ENCODE measurements around the gene KLHDC4. TPM values are rescaled to one million over a fixed set of nuclear protein-coding genes. Genes with fewer than 3 reads are reported as not detected.

The KLHDC4 gene
- total and polyA plus RNA-seq, 9 of the 15 experiments (the other 6 are each of a cell fraction or from before 2014, with no cell fraction given) = 1.3 to 68.1 (median 32.8) TPM

DNA sequence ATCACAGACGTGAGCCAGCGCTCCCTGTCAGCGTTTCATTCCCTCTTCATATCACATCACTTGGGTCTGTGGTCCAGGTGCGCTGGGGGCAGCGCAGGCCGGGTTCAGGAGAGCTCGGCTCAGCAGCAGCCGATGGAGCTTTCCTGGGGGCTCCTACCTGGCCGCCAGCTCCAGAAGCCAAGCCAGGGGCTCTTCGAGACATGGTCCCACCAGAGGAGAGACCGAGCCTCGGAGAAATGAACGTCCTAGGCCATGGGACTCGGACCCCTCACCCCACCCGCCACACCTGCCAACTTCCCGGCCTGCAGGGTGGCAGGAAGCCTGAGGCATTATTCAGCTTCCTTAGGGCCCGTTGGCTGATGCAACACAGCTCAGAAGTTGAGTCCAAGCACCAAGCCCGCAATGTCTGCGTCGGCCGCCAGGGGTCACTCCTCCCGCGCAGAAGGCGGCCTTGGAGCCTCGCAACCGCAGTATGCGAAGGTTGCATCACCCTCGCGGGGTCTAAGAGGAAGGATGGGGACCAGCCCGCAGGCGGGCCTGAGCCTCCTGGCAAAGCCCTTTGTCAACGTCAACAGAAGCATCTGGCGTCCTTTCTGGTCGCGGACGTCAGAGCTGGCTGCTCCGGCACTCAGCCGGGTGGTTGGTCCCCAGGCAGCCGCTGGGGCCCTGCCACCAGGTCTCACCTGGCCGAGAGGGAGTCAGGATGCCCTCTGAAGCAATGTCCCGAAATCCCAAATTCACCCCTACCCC lies 13.2 kb upstream of the KLHDC4 start (continued):
- TF ChIP-seq CXXC5 (CRISPR knock-in tag; IDR thresholded peaks at IDR 0.05) (peak; percentile 97), XRCC4 (IDR thresholded peaks at IDR 0.05; ENCODE audit: extremely low read depth, insufficient read depth, insufficient read length) (no peak), ZNF12 (CRISPR knock-in tag; IDR thresholded peaks at IDR 0.05) (peak; percentile 85; the same call in 1 of the 2 replicates), POLR2H (tag; IDR thresholded peaks at IDR 0.05; ENCODE audit: low read depth) (no peak; the same call in 1 of the 2 replicates), MAFG (tag; conservative IDR thresholded peaks at IDR 0.05) (no peak), COPS2 (conservative IDR thresholded peaks at IDR 0.05) (no peak), EWSR1 (IDR thresholded peaks at IDR 0.05; ENCODE audit: borderline replicate concordance, low read depth, partially characterized antibody) (no peak), CBX8 (IDR thresholded peaks at IDR 0.05; ENCODE audit: borderline replicate concordance, extremely low read depth, low read depth, low read length, poor library complexity, severe bottlenecking) (no peak), HNRNPUL1 (IDR thresholded peaks at IDR 0.05; ENCODE audit: low read length) (no peak), DACH1 (IDR thresholded peaks at IDR 0.05; ENCODE audit: partially characterized antibody) (peak; percentile 58), TAF1 (IDR thresholded peaks at IDR 0.05; ENCODE audit: control insufficient read depth, extremely low read depth, insufficient read depth, low read length, severe bottlenecking) (no peak), ZNF174 (CRISPR knock-in tag; IDR thresholded peaks at IDR 0.05) (no peak), ZNF830 (CRISPR knock-in tag; IDR thresholded peaks at IDR 0.05) (no peak), LCOR (CRISPR knock-in tag; IDR thresholded peaks at IDR 0.05) (peak; percentile 81)
- TF ChIP-seq, protein P1, sequence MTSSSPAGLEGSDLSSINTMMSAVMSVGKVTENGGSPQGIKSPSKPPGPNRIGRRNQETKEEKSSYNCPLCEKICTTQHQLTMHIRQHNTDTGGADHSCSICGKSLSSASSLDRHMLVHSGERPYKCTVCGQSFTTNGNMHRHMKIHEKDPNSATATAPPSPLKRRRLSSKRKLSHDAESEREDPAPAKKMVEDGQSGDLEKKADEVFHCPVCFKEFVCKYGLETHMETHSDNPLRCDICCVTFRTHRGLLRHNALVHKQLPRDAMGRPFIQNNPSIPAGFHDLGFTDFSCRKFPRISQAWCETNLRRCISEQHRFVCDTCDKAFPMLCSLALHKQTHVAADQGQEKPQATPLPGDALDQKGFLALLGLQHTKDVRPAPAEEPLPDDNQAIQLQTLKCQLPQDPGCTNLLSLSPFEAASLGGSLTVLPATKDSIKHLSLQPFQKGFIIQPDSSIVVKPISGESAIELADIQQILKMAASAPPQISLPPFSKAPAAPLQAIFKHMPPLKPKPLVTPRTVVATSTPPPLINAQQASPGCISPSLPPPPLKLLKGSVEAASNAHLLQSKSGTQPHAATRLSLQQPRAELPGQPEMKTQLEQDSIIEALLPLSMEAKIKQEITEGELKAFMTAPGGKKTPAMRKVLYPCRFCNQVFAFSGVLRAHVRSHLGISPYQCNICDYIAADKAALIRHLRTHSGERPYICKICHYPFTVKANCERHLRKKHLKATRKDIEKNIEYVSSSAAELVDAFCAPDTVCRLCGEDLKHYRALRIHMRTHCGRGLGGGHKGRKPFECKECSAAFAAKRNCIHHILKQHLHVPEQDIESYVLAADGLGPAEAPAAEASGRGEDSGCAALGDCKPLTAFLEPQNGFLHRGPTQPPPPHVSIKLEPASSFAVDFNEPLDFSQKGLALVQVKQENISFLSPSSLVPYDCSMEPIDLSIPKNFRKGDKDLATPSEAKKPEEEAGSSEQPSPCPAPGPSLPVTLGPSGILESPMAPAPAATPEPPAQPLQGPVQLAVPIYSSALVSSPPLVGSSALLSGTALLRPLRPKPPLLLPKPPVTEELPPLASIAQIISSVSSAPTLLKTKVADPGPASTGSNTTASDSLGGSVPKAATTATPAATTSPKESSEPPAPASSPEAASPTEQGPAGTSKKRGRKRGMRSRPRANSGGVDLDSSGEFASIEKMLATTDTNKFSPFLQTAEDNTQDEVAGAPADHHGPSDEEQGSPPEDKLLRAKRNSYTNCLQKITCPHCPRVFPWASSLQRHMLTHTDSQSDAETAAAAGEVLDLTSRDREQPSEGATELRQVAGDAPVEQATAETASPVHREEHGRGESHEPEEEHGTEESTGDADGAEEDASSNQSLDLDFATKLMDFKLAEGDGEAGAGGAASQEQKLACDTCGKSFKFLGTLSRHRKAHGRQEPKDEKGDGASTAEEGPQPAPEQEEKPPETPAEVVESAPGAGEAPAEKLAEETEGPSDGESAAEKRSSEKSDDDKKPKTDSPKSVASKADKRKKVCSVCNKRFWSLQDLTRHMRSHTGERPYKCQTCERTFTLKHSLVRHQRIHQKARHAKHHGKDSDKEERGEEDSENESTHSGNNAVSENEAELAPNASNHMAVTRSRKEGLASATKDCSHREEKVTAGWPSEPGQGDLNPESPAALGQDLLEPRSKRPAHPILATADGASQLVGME (CRISPR knock-in tag; IDR thresholded peaks at IDR 0.05) = peak; percentile 99
- TF ChIP-seq, protein P2, sequence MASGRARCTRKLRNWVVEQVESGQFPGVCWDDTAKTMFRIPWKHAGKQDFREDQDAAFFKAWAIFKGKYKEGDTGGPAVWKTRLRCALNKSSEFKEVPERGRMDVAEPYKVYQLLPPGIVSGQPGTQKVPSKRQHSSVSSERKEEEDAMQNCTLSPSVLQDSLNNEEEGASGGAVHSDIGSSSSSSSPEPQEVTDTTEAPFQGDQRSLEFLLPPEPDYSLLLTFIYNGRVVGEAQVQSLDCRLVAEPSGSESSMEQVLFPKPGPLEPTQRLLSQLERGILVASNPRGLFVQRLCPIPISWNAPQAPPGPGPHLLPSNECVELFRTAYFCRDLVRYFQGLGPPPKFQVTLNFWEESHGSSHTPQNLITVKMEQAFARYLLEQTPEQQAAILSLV (tag; IDR thresholded peaks at IDR 0.05) = peak; percentile 98
- TF ChIP-seq, protein P3, sequence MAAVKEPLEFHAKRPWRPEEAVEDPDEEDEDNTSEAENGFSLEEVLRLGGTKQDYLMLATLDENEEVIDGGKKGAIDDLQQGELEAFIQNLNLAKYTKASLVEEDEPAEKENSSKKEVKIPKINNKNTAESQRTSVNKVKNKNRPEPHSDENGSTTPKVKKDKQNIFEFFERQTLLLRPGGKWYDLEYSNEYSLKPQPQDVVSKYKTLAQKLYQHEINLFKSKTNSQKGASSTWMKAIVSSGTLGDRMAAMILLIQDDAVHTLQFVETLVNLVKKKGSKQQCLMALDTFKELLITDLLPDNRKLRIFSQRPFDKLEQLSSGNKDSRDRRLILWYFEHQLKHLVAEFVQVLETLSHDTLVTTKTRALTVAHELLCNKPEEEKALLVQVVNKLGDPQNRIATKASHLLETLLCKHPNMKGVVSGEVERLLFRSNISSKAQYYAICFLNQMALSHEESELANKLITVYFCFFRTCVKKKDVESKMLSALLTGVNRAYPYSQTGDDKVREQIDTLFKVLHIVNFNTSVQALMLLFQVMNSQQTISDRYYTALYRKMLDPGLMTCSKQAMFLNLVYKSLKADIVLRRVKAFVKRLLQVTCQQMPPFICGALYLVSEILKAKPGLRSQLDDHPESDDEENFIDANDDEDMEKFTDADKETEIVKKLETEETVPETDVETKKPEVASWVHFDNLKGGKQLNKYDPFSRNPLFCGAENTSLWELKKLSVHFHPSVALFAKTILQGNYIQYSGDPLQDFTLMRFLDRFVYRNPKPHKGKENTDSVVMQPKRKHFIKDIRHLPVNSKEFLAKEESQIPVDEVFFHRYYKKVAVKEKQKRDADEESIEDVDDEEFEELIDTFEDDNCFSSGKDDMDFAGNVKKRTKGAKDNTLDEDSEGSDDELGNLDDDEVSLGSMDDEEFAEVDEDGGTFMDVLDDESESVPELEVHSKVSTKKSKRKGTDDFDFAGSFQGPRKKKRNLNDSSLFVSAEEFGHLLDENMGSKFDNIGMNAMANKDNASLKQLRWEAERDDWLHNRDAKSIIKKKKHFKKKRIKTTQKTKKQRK (IDR thresholded peaks at IDR 0.05; ENCODE audit: borderline replicate concordance, low read depth, low read length) = no peak
